ENCODE data around the gene BHMT.

- TF ChIP-seq CTCF (IDR thresholded peaks at IDR 0.05) (no peak), POLR2A (IDR thresholded peaks at IDR 0.05) (no peak)
Measured at GRCh38 chr5:79109527-79110492, 1.8 kb upstream of the BHMT start.
